Epithelial cell of esophagus (primary cell): Measurements from ENCODE around the gene EN2.

Experiments used
- DNase-seq: peaks from one replicate; pipeline ENCODE4 v3.0.0; 2010; ENCODE audit warnings: low read depth
- H3K4me3 ChIP-seq: 2 replicates; pipeline ENCODE4 v1.5.1; 2011; ENCODE audit warnings: mild to moderate bottlenecking, low read length, control low read depth
- CTCF ChIP-seq: IDR thresholded peaks from 2 replicates; pipeline ENCODE4 v1.5.1; 2011; ENCODE audit warnings: low read depth, mild to moderate bottlenecking, low read length, control low read depth, inconsistent platforms; ENCODE audit not compliant: insufficient read depth; ENCODE audit errors: missing control alignments

Gene EN2

GRCh38 chr7:155513543-155514285 is 55.8 kb downstream of the EN2 start:
- no peak overlapping the region for H3K4me3 ChIP-seq
- no peak for DNase-seq
- TF ChIP-seq CTCF, result no peak

GRCh38 chr7:155514296-155514695 is 56.4 kb downstream of the EN2 start:
- no peak for DNase-seq
- no peak for TF ChIP-seq CTCF
- H3K4me3 ChIP-seq, result no peak overlapping the region
